ES-I3 (cell line): ENCODE results near the gene SH2D7.

Experiments used
- H3K36me3 ChIP-seq: 2 replicates; pipeline ENCODE4 v1.6.1; 2013; ENCODE audit warnings: mild to moderate bottlenecking, low read length, control low read depth, moderate library complexity; ENCODE audit not compliant: insufficient read depth
- H3K4me1 ChIP-seq: 2 replicates; pipeline ENCODE4 v1.6.1; 2013; ENCODE audit warnings: mild to moderate bottlenecking, control low read depth, low read length; ENCODE audit not compliant: insufficient read depth
- H3K9ac ChIP-seq: 2 replicates; pipeline ENCODE4 v1.6.1; 2013; ENCODE audit warnings: low read depth, mild to moderate bottlenecking, low read length, moderate library complexity
- H3K9me3 ChIP-seq: 2 replicates; pipeline ENCODE4 v1.6.1; 2013; ENCODE audit warnings: mild to moderate bottlenecking, low read length, moderate library complexity; ENCODE audit not compliant: control insufficient read depth, insufficient read depth

The SH2D7 gene

DNA sequence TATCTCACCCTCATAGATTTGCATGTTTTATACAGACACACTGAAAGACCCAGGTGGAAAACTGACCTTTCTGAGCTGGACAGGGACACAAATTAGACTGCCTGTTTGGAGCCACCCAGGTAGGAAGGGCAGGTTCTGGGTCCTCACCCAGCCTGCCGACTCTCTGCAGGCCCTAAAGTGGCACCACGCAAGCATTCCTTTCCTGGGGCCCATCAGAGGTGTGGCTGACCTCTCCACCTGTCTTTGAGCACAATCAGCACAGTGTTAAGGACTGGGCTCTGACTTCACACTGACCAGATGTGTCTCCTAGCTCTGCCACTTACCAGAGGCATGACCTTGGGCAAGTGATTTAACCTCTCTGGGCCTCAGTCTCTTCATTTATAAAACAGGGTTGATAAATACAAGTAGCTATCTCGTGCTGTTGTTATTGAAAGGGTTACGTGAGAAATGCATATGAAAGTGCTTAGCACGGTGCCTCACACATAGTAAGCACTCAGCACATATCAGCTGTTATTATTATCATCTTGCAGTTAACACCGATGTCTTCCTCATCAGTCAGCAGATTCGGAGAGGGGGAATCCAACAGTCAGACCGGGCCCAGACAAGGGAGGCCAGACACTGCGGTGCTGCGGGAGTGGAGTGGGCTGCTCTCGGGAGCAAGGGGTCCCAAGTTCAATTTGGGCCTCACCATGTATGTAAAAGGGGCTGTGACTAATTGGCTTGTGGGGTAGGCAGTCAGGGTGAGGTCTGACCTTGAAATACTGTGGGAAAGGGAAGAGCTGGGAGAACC, 12.9 kb upstream of the SH2D7 start:
- Histone ChIP-seq H3K4me1 (0 out of 2 replicates have a peak, but pooled peaks cover 4% of the 10 kb centered on the region), H3K9ac (no peak overlapping the region), H3K9me3 (no peaks in the 10 kb centered on the region), H3K36me3 (no peaks in the 10 kb centered on the region)

DNA sequence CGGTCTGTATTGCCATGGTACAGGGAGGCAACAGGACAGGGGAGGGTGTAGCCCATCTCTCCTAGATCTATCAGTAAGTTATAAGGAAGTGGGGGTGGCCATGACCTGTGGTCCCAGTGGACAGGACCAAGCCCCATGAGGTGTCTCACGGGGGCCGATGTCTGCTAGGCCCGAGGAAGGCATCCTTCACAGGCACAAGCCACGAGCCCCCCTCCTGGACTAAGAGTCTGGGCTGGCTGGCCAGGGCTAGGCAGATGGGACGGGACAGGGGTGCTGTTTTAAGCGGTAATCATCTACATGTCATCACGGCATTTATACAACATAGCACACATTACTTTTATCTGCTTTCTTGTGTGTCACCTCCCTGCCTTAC, 12.3 kb upstream of the SH2D7 start:
- Histone ChIP-seq H3K4me1 (0 out of 2 replicates have a peak, but pooled peaks cover 4% of the 10 kb centered on the region), H3K36me3 (no peaks in the 10 kb centered on the region), H3K9ac (no peak overlapping the region), H3K9me3 (no peaks in the 10 kb centered on the region)

DNA sequence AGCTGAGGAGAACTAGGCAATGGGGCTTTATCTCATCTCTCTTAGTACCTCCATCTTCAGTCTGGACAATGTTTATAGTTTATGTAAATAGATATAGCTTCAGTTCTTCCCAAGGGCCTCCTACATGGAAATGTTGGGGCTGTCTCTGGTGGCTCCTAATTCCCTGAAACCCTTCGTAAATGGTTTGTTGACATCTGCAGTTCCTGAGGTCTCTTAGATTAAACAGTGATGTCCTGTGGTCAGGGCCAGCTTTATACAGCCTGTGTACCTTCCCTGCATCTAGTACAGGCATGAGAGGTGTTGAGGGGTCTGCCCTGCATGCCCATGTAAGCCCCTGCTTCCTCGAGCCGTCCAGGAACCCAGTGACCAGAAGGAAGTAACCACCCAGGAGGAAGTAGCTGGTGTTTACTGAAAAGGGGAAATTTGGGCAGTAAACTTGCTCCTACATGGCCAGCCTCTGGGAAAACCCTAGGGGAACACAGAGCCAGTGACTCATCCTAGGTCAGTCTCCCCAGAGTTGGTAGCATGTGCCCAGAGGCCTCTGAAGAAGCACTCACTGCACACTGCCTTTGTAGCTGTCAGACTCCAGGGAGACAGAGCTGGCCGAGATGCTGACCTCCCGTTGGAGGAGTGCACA, 10.1 kb upstream of the SH2D7 start:
- Histone ChIP-seq H3K9me3 (no peaks in the 10 kb centered on the region), H3K4me1 (no peaks in the 10 kb centered on the region), H3K36me3 (no peaks in the 10 kb centered on the region), H3K9ac (no peak overlapping the region)

DNA sequence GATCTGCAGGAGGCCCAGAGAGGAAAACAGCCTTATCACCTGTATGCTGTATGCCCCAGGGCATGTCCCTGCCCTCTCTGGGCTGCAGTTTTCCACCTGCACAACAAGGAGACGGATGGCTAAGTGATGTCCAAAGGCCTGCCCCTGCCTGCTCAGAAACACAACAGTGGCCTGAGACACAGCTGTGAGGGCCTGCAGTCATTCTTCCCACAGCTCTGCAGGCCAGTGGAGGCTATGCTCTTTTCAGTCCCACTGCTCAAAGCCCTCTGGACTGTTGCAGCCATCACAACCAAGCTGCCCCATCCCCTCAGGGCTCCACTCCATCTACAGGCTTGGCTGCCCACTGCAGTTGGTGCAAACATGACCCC, 9.6 kb upstream of the SH2D7 start:
- no peaks in the 10 kb centered on the region for H3K36me3 ChIP-seq
- H3K9ac ChIP-seq = no peak overlapping the region
- H3K9me3 ChIP-seq = no peaks in the 10 kb centered on the region
- no peaks in the 10 kb centered on the region for H3K4me1 ChIP-seq

DNA sequence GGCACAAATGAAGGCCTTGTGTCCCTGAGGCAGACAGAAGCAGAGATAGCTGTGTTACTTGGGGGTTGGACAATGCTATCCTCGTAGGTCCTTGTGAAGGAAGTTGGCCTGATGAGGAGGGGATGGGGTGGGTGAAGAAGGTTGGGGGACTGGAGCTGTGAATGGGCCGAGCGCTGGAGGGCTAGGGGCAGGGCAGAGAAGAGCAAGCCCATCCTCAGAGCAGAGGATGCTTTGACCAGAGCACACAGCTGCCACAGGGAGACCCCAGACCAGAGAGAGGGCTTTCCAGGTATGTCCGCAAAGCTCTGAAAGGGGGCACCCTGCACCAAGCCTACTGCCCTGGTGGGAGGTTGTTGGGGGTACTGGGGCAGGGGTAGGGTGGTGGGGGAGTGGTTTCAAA, 9.2 kb upstream of the SH2D7 start:
- no peaks in the 10 kb centered on the region for H3K9me3 ChIP-seq
- H3K9ac ChIP-seq = no peak overlapping the region
- H3K4me1 ChIP-seq = peaks cover 3% of the 10 kb centered on the region; the same call in 1 of the 2 replicates
- H3K36me3 ChIP-seq = no peaks in the 10 kb centered on the region

DNA sequence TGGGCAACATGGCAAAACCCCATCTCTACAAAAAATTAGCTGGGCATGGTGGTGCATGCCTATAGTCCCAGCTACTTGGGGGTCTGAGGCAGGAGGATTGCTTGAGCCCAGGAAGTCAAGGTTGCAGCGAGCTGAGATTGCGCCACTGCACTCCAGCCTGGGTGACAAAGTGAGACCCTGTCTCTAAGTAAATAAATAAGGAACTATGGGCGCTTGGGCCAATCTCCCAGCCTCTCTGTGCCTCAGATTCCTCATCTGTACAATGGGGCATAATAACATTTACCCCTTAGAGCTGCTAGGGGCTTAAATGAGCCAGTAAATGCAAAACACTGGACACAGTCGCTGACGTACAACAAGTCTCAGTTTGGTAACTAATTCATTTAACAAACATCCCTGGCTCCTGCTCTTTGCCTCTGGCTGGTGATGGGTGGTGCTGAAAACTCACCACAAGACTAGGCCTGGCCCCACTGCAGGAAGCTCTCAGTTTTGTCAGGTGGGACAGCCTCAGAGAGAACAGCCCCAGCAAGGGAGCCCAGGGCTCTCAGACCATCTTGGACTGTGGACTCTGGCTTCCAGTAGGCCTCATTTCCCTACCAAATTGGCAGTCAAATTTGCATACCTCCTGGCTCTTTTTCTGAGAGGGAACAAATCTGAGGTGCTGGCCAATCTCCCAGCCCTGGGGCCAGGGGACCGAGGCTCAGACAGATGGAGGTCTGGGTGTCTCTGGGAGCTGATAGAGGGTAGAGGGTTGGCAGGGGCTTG, 8.5 kb upstream of the SH2D7 start:
- no peaks in the 10 kb centered on the region for H3K36me3 ChIP-seq
- peaks cover 7% of the 10 kb centered on the region; the same call in 1 of the 2 replicates for H3K4me1 ChIP-seq
- H3K9me3 ChIP-seq = no peaks in the 10 kb centered on the region
- H3K9ac ChIP-seq = no peak overlapping the region

DNA sequence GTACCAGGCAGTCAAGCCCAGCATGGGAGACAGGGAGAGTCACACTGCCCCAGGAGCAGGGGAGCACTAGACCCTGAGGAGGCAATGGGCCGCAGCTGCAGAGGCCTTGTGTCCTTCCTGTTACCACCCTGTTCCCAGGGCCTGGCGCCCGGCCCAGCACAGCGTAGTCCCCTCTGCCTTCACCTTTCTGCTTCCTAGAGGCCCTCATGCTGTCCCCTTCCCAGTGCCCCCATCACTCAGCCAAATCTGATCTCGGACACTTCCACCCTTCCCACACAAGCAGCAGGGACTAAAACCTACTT, 8.0 kb upstream of the SH2D7 start:
- no peaks in the 10 kb centered on the region for H3K36me3 ChIP-seq
- no peaks in the 10 kb centered on the region for H3K9me3 ChIP-seq
- no peak overlapping the region for H3K9ac ChIP-seq
- H3K4me1 ChIP-seq = peaks cover 7% of the 10 kb centered on the region; the same call in 1 of the 2 replicates

DNA sequence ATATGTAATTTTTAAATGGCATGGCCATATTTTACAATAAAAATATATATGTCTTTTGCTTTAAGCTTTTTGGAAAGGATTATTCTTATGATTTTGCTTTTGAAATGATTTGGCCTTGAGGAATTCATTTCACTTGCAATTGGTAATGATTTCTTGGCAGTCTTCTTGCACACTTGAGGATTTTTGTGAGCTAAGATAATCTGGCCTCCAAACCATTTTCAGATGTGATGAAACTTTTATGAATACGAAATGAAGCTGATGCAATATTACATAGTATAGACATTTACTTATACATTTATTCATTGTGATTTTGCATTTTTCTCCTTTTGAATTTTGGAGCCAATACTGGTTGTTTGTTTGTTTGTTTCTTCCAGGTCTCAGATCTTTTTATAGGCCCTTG, 6.4 kb upstream of the SH2D7 start:
- peaks cover 7% of the 10 kb centered on the region; the same call in 1 of the 2 replicates for H3K4me1 ChIP-seq
- H3K36me3 ChIP-seq = no peaks in the 10 kb centered on the region
- no peak overlapping the region for H3K9ac ChIP-seq
- H3K9me3 ChIP-seq = no peaks in the 10 kb centered on the region

DNA sequence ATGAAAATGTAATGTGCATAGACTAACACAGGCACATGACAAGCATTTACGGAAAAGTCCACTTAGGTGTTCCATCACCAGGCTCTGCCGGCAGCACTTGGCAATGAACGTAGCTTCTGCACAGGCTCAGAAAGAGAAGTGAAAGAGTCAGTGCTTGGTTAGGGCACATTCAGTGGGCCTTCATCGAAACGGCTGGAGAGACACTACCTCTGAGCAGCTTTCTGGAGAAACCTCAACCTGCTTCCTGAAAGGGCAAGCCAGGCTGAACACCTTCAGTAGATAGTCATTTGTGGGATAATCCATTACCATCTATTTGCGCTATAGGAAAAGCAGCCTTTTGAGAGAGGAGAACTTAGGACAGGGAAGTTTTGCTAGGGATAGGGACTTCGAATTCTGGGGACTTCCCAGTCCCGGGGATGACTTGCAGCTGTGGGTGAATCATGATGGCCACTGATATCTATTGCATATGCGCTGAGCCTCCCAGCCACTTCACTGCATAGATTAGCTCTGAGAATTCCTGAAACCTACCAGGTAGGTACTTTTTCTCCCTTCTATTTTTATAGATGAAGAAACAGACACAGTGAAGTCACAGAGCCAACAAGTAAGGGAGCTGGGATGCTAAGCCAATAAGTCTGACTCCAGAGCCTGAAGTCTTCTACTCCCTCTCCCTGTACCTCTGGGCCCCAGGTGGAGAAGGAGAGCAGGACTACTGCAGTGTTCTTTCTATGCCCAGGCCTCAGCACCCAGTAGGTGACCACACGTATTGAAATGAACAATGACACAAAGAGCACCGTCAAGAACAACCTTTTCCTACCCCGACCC, 4.2 kb upstream of the SH2D7 start:
- Histone ChIP-seq H3K36me3 (no peaks in the 10 kb centered on the region), H3K4me1 (peaks cover 7% of the 10 kb centered on the region; the same call in 1 of the 2 replicates), H3K9ac (no peak overlapping the region), H3K9me3 (no peaks in the 10 kb centered on the region)

DNA sequence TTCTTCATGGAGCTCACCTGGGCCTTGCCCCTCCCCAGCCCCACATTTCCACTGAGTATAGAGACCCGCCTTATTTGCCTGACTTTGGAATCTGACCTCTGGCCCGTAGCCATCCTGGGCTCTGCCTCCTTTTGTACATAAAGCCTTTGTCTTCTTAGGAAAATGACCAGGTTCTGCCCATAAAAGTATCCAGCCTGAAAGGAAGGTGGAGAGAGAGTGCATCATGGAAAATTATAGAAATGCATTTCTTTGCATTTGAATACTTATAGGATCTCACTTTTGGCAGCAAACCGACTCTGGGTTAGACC, 3.6 kb upstream of the SH2D7 start:
- no peak overlapping the region for H3K9ac ChIP-seq
- H3K4me1 ChIP-seq = peaks cover 7% of the 10 kb centered on the region; the same call in 1 of the 2 replicates
- H3K9me3 ChIP-seq = no peaks in the 10 kb centered on the region
- no peaks in the 10 kb centered on the region for H3K36me3 ChIP-seq

DNA sequence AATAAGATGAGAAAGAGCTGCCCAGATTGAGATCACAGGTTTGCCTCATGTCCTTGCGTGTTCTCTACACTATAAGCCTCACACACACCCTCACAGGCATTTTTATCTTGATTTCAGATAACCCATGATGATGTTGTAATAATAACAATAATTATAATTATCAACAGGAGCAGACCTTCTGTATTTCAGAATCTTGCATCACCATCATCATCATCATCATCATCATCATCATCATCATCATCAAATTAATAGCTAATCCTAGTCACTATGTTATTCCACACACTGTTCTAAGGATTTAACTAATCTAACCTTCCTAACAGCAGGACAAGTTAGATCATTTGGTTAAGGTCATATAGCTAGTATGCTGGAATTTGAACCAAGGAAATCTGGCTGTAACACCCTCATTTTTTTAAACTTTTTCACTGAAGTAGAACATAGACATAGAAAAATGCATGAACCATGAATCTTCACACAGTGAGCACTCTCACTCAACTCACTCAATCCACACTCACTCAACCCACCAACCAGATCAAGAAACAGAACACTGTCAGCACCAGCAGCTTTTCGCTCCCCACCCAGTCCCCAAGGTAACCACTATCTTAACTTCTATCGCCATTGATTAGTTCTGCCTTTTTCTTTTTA, 1.8 kb upstream of the SH2D7 start:
- peaks cover 7% of the 10 kb centered on the region; the same call in 1 of the 2 replicates for H3K4me1 ChIP-seq
- no peaks in the 10 kb centered on the region for H3K36me3 ChIP-seq
- no peak overlapping the region for H3K9ac ChIP-seq
- H3K9me3 ChIP-seq = no peaks in the 10 kb centered on the region

DNA sequence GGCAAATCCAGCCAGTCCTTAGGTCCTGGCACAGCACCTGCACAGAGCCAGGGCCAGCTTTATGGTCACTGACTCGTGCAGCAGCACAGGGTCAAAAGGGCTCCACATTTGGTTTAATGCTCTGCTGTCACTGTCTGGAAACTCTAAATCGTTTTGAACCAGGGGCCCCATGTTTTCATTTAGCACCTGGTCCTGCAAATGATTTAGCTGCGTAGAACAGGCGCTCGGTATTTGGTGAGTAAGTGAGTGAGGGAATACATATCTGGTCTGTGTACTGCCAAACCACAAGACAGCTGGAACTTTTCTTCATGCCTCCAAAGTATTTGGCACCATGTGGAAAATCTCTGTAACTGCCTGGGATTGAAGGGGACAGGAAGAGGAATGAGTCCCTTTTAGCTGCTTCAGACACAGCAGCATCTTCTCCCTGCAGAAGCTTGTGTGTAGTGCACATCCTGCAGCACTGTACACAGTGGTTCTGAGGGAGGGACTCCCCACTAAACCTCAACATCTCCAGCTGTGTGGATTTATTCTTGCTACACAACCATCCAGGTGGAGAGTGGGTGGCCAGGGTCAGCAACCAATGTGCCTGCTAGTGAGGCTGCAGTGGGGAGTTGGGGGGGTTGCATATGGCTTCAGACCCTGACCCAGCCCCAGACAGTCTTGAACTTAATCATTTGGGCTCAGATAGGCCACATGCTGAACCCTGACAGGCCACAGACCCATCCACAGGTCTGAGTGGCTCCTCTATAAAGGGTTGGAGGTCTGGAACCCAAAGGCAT, 1.1 kb downstream of the SH2D7 start:
- no peaks in the 10 kb centered on the region for H3K36me3 ChIP-seq
- no peaks in the 10 kb centered on the region for H3K9me3 ChIP-seq
- H3K4me1 ChIP-seq = peaks cover 1% of the 10 kb centered on the region; the same call in 1 of the 2 replicates
- no peak overlapping the region for H3K9ac ChIP-seq

DNA sequence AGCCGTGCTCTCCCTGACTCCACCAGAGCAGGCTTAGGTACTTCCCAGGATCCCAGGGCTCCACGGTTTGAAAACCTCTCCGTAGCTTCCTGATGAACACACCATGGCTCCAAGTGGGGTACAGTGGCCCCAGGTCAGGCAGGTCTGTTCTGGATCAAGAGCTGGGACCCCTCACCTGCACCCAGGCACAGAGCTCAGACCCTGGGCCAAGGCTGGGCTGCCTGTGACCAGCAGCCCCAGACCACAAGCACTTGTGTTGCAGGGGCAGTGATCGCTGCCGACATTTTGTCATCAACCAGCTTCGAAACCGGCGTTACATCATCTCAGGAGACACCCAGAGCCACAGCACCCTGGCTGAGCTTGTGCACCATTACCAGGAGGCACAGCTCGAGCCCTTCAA, 5.3 kb downstream of the SH2D7 start:
- Histone ChIP-seq H3K4me1 (no peaks in the 10 kb centered on the region), H3K36me3 (no peaks in the 10 kb centered on the region), H3K9ac (no peak overlapping the region), H3K9me3 (no peaks in the 10 kb centered on the region)
